Smooth muscle cell of the coronary artery (primary cell): ENCODE results near the gene NCAM1. TPM values are rescaled to one million over a fixed set of nuclear protein-coding genes. Genes with fewer than 3 reads are reported as not detected.

Source experiments
- total RNA-seq: library from RNA; depleted of rRNA; stranded (reverse); fragments of >200 nt; gene quantifications from 2 replicates; pipeline ENCODE4 v1.2.3, GENCODE V29; 2014; ENCODE audit warnings: low replicate concordance

Gene NCAM1
- total RNA-seq = 0.30 and 0.59 TPM in 2 replicates

GRCh38 chr11:112961146-112961668, at the start of gene NCAM1:
NCAM1 (plus strand) TSS chr11:112961420.

GRCh38 chr11:113314389-113315301, 353.4 kb downstream of the NCAM1 start, which contains the start of gene TTC12:
TTC12 (plus strand) TSS chr11:113314583; CDS start chr11:113316258, 1,675 bp downstream.

